GM23338 (cell line): ENCODE results near the gene RPS8. TPM values are rescaled to one million over a fixed set of nuclear protein-coding genes. Genes with fewer than 3 reads are reported as not detected.

Experiments
- ATAC-seq: fragments of 200-7000 bp; cut with Tn5 transposase; 3 replicates; pipeline ENCODE4 v1.9.1; 2020
- DNase-seq: peaks from one replicate; pipeline ENCODE4 v3.0.0-alpha.2; 2015; ENCODE audit warnings: low spot score
- H2AFZ ChIP-seq: fragments of 200-600 bp; sonication (generic); 2 replicates; pipeline ENCODE4 v1.8.0; 2016; ENCODE audit warnings: antibody characterized with exemption, mild to moderate bottlenecking, moderate library complexity
- H3F3A ChIP-seq: fragments of 200-600 bp; sonication (generic); replicated peaks from 2 replicates; pipeline ENCODE4 v1.8.0; 2017; ENCODE audit warnings: antibody characterized with exemption, mixed run types, low read depth
- H3K27ac ChIP-seq: fragments of 200-600 bp; sonication (generic); 2 replicates; pipeline ENCODE4 v1.6.1; 2016; ENCODE audit warnings: low read depth
- H3K27me3 ChIP-seq: fragments of 200-600 bp; sonication (generic); 2 replicates; pipeline ENCODE4 v1.8.0; 2016; ENCODE audit warnings: mild to moderate bottlenecking, mixed run types, moderate library complexity; ENCODE audit not compliant: insufficient read depth
- H3K36me3 ChIP-seq: fragments of 200-600 bp; sonication (generic); 2 replicates; pipeline ENCODE4 v1.8.0; 2016; ENCODE audit warnings: mild to moderate bottlenecking; ENCODE audit not compliant: insufficient read depth
- H3K4me1 ChIP-seq: fragments of 200-600 bp; sonication (generic); 2 replicates; pipeline ENCODE4 v1.8.0; 2016; ENCODE audit warnings: mild to moderate bottlenecking, moderate library complexity; ENCODE audit not compliant: insufficient read depth
- H3K4me2 ChIP-seq: fragments of 200-600 bp; sonication (generic); 2 replicates; pipeline ENCODE4 v1.7.1; 2017; ENCODE audit warnings: mixed run types
- H3K4me3 ChIP-seq: fragments of 200-600 bp; sonication (generic); 2 replicates; pipeline ENCODE4 v1.6.1; 2016; ENCODE audit warnings: mixed run types
- H3K79me2 ChIP-seq: fragments of 200-600 bp; sonication (generic); replicated peaks from 2 replicates; pipeline ENCODE4 v1.8.0; 2017; ENCODE audit warnings: mild to moderate bottlenecking; ENCODE audit not compliant: insufficient read depth
- H3K9me2 ChIP-seq: fragments of 200-600 bp; sonication (generic); 2 replicates; pipeline ENCODE4 v1.8.0; 2017; ENCODE audit not compliant: insufficient read depth
- H4K20me1 ChIP-seq: fragments of 200-600 bp; sonication (generic); replicated peaks from 2 replicates; pipeline ENCODE4 v1.8.0; 2017; ENCODE audit warnings: mild to moderate bottlenecking; ENCODE audit not compliant: insufficient read depth
- H3K27ac Mint-ChIP-seq: 2 replicates; pipeline ENCODE4 v1.8.0; 2020; ENCODE audit warnings: inconsistent platforms, mild to moderate bottlenecking, moderate library complexity, mixed read lengths
- H3K27me3 Mint-ChIP-seq: 3 replicates; pipeline ENCODE4 v1.8.0; 2022; ENCODE audit warnings: low read depth, mild to moderate bottlenecking, moderate library complexity, mixed read lengths, inconsistent platforms; ENCODE audit not compliant: insufficient read depth, poor library complexity
- H3K36me3 Mint-ChIP-seq: 3 replicates; pipeline ENCODE4 v1.8.0; 2021; ENCODE audit warnings: low read depth, mild to moderate bottlenecking, inconsistent platforms, moderate library complexity, mixed read lengths
- H3K4me1 Mint-ChIP-seq: 3 replicates; pipeline ENCODE4 v1.8.0; 2020; ENCODE audit warnings: mild to moderate bottlenecking, inconsistent platforms, mixed read lengths
- H3K4me3 Mint-ChIP-seq: 3 replicates; pipeline ENCODE4 v1.8.0; 2021; ENCODE audit warnings: moderate library complexity, mild to moderate bottlenecking, inconsistent platforms, mixed read lengths
- H3K9me3 Mint-ChIP-seq: 3 replicates; pipeline ENCODE4 v1.8.0; 2020; ENCODE audit warnings: moderate library complexity, mild to moderate bottlenecking, inconsistent platforms, mixed read lengths
- CREB1 ChIP-seq: fragments of 250-450 bp; sonication (Bioruptor Pico); IDR thresholded peaks from 2 replicates; pipeline ENCODE4 v1.5.0; 2020; ENCODE audit warnings: low read depth, mild to moderate bottlenecking, moderate library complexity
- EZH2phosphoT487 ChIP-seq: fragments of 200-600 bp; sonication (generic); IDR thresholded peaks from one replicate; pipeline ENCODE4 v1.8.1; 2018; ENCODE audit warnings: antibody characterized with exemption; ENCODE audit not compliant: unreplicated experiment
- JUNB ChIP-seq: IDR thresholded peaks from one replicate; pipeline ENCODE4 v1.6.1; 2016; ENCODE audit warnings: antibody characterized with exemption; ENCODE audit not compliant: unreplicated experiment
- POLR2AphosphoS5 ChIP-seq: IDR thresholded peaks from 2 replicates; pipeline ENCODE4 v1.6.1; 2016; ENCODE audit warnings: antibody characterized with exemption, low read depth
- STAT1 ChIP-seq: IDR thresholded peaks from one replicate; pipeline ENCODE4 v1.6.1; 2016; ENCODE audit warnings: antibody characterized with exemption; ENCODE audit not compliant: unreplicated experiment
- ZNF331 ChIP-seq: fragments of 250-450 bp; sonication (Bioruptor Pico); IDR thresholded peaks from 2 replicates; pipeline ENCODE4 v1.5.0; 2020; ENCODE audit warnings: low read depth, mild to moderate bottlenecking, moderate library complexity
- polyA plus RNA-seq: library from polyadenylated mRNA; unstranded; fragments of >200 nt; fragmentation: Nextera tagmentation; extraction: Ambion mirVana; gene quantifications from 2 replicates; pipeline ENCODE4 v1.2.1, GENCODE V29; 2016
- total RNA-seq: library from RNA; depleted of rRNA; stranded (reverse); fragments of >200 nt; shearing (Covaris generic); gene quantifications from 2 replicates; pipeline ENCODE4 v1.2.3, GENCODE V29; 2014
- TF ChIP-seq, protein P1 (sequence below), 2 experiments: fragments of 200-600 bp in 1 of 2; sonication (generic) in 1 of 2; conservative IDR thresholded peaks; 2 replicates each; pipeline versions ENCODE4 v1.5.1 to v1.6.1; 2016 to 2017; ENCODE audit warnings: antibody characterized with exemption in 2 of 2, low read depth in 2 of 2, mild to moderate bottlenecking in 2 of 2, moderate library complexity in 1 of 2
- TF ChIP-seq, protein P2 (sequence below): IDR thresholded peaks from 2 replicates; pipeline ENCODE4 v1.6.1; 2016; ENCODE audit warnings: antibody characterized with exemption
- TF ChIP-seq, protein P3 (sequence below): fragments of 250-450 bp; sonication (Bioruptor Pico); IDR thresholded peaks from 2 replicates; pipeline ENCODE4 v1.5.0; 2020; ENCODE audit warnings: mild to moderate bottlenecking, moderate library complexity

The RPS8 gene
- total and polyA plus RNA-seq, 2 experiments from 2014 or later = 1,756 to 2,427 TPM

DNA sequence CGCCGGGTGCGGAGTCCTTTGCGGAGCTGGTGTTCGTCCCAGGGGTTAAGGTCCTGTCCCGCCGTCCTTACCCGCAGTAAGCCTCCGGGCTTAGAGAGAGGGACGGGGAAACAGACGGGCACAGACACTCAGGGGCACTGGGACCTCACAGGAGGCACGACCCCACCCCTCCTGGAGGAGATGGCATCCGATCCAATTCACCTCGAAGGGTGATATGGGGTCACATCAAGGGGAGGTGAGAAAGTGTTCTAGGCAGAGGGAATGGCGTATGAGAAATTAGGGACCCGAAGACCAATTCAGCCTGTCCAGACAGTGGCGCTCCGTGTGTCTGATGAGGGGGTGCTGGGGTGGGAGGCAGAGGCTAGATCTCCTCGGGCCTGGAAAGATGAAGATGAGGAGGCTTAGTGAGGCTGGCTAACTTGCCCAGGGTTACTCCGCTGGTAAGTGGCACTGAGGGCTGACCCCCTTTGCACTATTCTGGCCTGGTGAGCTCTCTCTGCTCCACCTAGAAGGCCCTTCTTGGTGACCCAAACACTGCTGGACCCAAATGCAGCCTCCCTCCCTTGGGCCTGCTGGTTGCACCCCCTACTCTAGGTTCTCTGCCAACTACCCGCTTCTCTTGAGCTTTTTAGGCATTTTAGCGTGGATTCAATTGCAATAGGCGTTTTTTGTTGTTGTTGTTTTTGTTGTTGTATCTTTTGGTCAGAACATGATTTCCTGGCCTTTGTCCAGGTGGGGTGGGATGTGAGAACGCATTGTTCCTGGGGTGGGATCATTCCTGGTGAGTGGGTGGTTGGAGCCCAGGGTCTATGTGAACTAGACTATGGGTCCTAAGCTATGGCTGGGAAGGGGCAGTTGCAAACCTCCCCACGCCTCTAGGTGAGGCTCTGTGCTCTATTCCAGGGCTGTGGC lies 45.2 kb downstream of the RPS8 start (continued):
- TF ChIP-seq, protein P1, sequence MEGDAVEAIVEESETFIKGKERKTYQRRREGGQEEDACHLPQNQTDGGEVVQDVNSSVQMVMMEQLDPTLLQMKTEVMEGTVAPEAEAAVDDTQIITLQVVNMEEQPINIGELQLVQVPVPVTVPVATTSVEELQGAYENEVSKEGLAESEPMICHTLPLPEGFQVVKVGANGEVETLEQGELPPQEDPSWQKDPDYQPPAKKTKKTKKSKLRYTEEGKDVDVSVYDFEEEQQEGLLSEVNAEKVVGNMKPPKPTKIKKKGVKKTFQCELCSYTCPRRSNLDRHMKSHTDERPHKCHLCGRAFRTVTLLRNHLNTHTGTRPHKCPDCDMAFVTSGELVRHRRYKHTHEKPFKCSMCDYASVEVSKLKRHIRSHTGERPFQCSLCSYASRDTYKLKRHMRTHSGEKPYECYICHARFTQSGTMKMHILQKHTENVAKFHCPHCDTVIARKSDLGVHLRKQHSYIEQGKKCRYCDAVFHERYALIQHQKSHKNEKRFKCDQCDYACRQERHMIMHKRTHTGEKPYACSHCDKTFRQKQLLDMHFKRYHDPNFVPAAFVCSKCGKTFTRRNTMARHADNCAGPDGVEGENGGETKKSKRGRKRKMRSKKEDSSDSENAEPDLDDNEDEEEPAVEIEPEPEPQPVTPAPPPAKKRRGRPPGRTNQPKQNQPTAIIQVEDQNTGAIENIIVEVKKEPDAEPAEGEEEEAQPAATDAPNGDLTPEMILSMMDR (conservative IDR thresholded peaks at IDR 0.05; ENCODE audit: low read depth in 2 of 2) = no peak
- TF ChIP-seq POLR2AphosphoS5 (no peak), CREB1 (CRISPR knock-in tag) (no peak), STAT1 (no peak)
- TF ChIP-seq, protein P2, sequence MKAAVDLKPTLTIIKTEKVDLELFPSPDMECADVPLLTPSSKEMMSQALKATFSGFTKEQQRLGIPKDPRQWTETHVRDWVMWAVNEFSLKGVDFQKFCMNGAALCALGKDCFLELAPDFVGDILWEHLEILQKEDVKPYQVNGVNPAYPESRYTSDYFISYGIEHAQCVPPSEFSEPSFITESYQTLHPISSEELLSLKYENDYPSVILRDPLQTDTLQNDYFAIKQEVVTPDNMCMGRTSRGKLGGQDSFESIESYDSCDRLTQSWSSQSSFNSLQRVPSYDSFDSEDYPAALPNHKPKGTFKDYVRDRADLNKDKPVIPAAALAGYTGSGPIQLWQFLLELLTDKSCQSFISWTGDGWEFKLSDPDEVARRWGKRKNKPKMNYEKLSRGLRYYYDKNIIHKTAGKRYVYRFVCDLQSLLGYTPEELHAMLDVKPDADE = no peak

DNA sequence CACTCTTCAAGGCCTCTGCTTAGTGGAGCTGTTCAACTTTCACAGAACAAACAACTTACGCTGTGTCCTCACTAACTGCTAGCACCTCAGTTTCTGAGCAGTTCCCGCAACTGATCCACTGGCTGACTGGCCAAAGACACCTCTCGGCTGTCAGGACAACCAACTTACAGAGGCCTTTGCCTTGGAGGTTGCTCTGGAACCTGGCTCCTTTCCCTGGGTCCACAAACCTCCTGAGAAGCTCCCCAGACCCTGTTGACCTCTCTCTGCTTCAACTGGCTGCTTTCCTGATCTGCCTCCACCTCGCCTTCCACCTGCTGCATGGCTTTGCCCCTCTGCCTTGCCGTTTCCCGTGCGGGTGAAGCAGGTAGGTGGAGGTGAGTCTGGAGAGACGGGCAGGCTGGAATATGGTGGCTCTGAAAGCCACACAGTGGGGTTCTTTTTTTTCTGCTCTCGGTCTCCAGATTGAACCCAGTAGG lies 45.9 kb downstream of the RPS8 start:
- no peak overlapping the region for H3K27ac Mint-ChIP-seq
- H3K27me3 Mint-ChIP-seq = peaks cover 20% of the 10 kb centered on the region
- H3K4me3 ChIP-seq = no peak overlapping the region
- H2AFZ ChIP-seq = no peak overlapping the region
- DNase-seq (no peak), ATAC-seq (no peak)
- H4K20me1 ChIP-seq = no peaks in the 10 kb centered on the region
- H3K9me2 ChIP-seq = no peaks in the 10 kb centered on the region
- H3K36me3 Mint-ChIP-seq = no peaks in the 10 kb centered on the region; the same call in 2 of the 3 replicates
- H3K36me3 ChIP-seq = no peaks in the 10 kb centered on the region
- H3K27me3 ChIP-seq = no peaks in the 10 kb centered on the region
- 0 out of 2 replicates have a peak, but pooled peaks cover 3% of the 10 kb centered on the region for H3F3A ChIP-seq
- H3K9me3 Mint-ChIP-seq = no peaks in the 10 kb centered on the region
- H3K4me1 ChIP-seq = peaks cover 9% of the 10 kb centered on the region
- peaks cover 15% of the 10 kb centered on the region for H3K4me1 Mint-ChIP-seq
- no peak overlapping the region for H3K27ac ChIP-seq
- H3K4me2 ChIP-seq = no peak overlapping the region
- peak overlapping the region; percentile 82; the same call in 1 of the 3 replicates for H3K4me3 Mint-ChIP-seq
- H3K79me2 ChIP-seq = no peaks in the 10 kb centered on the region
- TF ChIP-seq CREB1 (CRISPR knock-in tag) (no peak), ZNF331 (no peak), JUNB (no peak), EZH2phosphoT487 (no peak)
- TF ChIP-seq, protein P2 = no peak
- TF ChIP-seq, protein P3, sequence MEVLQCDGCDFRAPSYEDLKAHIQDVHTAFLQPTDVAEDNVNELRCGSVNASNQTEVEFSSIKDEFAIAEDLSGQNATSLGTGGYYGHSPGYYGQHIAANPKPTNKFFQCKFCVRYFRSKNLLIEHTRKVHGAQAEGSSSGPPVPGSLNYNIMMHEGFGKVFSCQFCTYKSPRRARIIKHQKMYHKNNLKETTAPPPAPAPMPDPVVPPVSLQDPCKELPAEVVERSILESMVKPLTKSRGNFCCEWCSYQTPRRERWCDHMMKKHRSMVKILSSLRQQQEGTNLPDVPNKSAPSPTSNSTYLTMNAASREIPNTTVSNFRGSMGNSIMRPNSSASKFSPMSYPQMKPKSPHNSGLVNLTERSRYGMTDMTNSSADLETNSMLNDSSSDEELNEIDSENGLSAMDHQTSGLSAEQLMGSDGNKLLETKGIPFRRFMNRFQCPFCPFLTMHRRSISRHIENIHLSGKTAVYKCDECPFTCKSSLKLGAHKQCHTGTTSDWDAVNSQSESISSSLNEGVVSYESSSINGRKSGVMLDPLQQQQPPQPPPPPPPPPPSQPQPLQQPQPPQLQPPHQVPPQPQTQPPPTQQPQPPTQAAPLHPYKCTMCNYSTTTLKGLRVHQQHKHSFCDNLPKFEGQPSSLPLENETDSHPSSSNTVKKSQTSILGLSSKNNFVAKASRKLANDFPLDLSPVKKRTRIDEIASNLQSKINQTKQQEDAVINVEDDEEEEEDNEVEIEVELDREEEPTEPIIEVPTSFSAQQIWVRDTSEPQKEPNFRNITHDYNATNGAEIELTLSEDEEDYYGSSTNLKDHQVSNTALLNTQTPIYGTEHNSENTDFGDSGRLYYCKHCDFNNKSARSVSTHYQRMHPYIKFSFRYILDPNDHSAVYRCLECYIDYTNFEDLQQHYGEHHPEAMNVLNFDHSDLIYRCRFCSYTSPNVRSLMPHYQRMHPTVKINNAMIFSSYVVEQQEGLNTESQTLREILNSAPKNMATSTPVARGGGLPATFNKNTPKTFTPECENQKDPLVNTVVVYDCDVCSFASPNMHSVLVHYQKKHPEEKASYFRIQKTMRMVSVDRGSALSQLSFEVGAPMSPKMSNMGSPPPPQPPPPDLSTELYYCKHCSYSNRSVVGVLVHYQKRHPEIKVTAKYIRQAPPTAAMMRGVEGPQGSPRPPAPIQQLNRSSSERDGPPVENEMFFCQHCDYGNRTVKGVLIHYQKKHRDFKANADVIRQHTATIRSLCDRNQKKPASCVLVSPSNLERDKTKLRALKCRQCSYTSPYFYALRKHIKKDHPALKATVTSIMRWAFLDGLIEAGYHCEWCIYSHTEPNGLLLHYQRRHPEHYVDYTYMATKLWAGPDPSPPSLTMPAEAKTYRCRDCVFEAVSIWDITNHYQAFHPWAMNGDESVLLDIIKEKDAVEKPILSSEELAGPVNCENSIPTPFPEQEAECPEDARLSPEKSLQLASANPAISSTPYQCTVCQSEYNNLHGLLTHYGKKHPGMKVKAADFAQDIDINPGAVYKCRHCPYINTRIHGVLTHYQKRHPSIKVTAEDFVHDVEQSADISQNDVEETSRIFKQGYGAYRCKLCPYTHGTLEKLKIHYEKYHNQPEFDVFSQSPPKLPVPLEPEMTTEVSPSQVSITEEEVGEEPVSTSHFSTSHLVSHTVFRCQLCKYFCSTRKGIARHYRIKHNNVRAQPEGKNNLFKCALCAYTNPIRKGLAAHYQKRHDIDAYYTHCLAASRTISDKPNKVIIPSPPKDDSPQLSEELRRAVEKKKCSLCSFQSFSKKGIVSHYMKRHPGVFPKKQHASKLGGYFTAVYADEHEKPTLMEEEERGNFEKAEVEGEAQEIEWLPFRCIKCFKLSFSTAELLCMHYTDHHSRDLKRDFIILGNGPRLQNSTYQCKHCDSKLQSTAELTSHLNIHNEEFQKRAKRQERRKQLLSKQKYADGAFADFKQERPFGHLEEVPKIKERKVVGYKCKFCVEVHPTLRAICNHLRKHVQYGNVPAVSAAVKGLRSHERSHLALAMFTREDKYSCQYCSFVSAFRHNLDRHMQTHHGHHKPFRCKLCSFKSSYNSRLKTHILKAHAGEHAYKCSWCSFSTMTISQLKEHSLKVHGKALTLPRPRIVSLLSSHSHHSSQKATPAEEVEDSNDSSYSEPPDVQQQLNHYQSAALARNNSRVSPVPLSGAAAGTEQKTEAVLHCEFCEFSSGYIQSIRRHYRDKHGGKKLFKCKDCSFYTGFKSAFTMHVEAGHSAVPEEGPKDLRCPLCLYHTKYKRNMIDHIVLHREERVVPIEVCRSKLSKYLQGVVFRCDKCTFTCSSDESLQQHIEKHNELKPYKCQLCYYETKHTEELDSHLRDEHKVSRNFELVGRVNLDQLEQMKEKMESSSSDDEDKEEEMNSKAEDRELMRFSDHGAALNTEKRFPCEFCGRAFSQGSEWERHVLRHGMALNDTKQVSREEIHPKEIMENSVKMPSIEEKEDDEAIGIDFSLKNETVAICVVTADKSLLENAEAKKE (CRISPR knock-in tag) = no peak
